ENCODE results near the gene ZNF274. TPM values are rescaled to one million over a fixed set of nuclear protein-coding genes. Genes with fewer than 3 reads are reported as not detected.

ZNF274 gene
- total RNA-seq, 4 donors from 2014 or later, result 18.7 to 27.8 (median 22.8) TPM

GRCh38 chr19:58182577-58182988, 278 bp upstream of the ZNF274 start:
- H3K27ac ChIP-seq (replicated peaks in 1 of 4), result peak overlapping the region; percentile 96
- DNase-seq (ENCODE audit: extremely low spot score), result peak; percentile 96
- WGBS, result 6% methylated on average over 17 of the region's 17 CpGs
- peaks cover 45 to 62% (median 52%) of the 10 kb centered on the region in 4 donors for H3K36me3 ChIP-seq
- intact Hi-C loops (cut with DNase I), result loop anchor here (10.0 kb wide), 1 partner anchor 92 kb away; the partner anchor contains the start of gene ZNF8
- TF ChIP-seq EP300 (IDR thresholded peaks at IDR 0.05), result no peak
- TF ChIP-seq POLR2AphosphoS5 (IDR thresholded peaks at IDR 0.05), result no peak
- no peak for TF ChIP-seq CTCF (IDR thresholded peaks at IDR 0.05)
- H3K4me1 ChIP-seq, result peaks cover 0 to 28% (median 0%) of the 10 kb centered on the region in 4 donors
- no peaks in the 10 kb centered on the region for H3K27me3 ChIP-seq
- H3K9me3 ChIP-seq, result peaks cover 15 to 100% (median 98%) of the 10 kb centered on the region in 4 donors
- peak overlapping the region; percentile 78 to 98 (median 87) for H3K4me3 ChIP-seq

DNA sequence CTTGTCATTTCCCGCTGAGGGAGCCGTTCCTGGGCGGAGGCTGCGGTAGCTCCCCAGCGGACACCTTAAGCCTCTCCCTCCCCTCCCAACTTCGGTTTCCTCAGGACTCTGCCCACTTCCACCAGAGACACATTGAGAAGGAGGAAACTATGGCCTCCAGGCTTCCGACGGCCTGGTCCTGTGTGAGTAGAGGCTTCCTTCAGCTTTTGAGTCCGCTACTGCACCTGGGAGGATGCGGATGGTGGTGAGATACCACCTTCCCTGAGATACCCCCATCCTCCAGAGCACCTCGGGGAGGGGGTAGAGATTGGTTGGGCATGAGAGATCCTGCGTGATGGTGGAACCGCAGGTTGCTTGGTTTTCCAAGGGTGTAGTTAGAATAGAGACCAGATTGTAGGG, 955 bp downstream of the ZNF274 start:
- no peaks in the 10 kb centered on the region for H3K27me3 ChIP-seq
- WGBS, result 22% methylated on average over 12 of the region's 13 CpGs
- H3K9me3 ChIP-seq, result peaks cover 14 to 100% (median 99%) of the 10 kb centered on the region in 4 donors
- H3K27ac ChIP-seq (replicated peaks in 1 of 4), result peak overlapping the region; percentile 96
- H3K36me3 ChIP-seq, result peaks cover 47 to 63% (median 53%) of the 10 kb centered on the region in 4 donors
- TF ChIP-seq POLR2A (IDR thresholded peaks at IDR 0.05; ENCODE audit: low read depth) (no peak), POLR2AphosphoS5 (IDR thresholded peaks at IDR 0.05) (no peak), CTCF (IDR thresholded peaks at IDR 0.05) (no peak), EP300 (IDR thresholded peaks at IDR 0.05) (no peak)
- H3K4me3 ChIP-seq, result peak overlapping the region; percentile 78 to 98 (median 87)
- DNase-seq (ENCODE audit: extremely low spot score), result no peak
- intact Hi-C loops (cut with DNase I), result loop anchor here (10.0 kb wide), 1 partner anchor 91 kb away; the partner anchor contains the start of gene ZNF8
- H3K4me1 ChIP-seq, result peaks cover 0 to 28% (median 0%) of the 10 kb centered on the region in 4 donors

- Histone ChIP-seq H3K9me3 (peaks cover 35 to 100% (median 100%) of the 10 kb centered on the region in 4 donors), H3K36me3 (peaks cover 70 to 100% (median 95%) of the 10 kb centered on the region in 4 donors), H3K4me3 (no peak overlapping the region), H3K27me3 (no peaks in the 10 kb centered on the region), H3K4me1 (no peaks in the 10 kb centered on the region), H3K27ac (replicated peaks in 1 of 4) (no peak overlapping the region)
- intact Hi-C loops (cut with DNase I), result no loop called here
- WGBS, result 91% methylated on average over 5 of the region's 6 CpGs
- DNase-seq (ENCODE audit: extremely low spot score), result no peak
- TF ChIP-seq POLR2AphosphoS5 (IDR thresholded peaks at IDR 0.05) (no peak), EP300 (IDR thresholded peaks at IDR 0.05) (no peak), CTCF (IDR thresholded peaks at IDR 0.05) (no peak), POLR2A (IDR thresholded peaks at IDR 0.05; ENCODE audit: low read depth) (no peak)
These were observed 14.2 kb downstream of the ZNF274 start for GRCh38 chr19:58196901-58197616.

GRCh38 chr19:58203814-58204475, 21.1 kb downstream of the ZNF274 start:
- no peaks in the 10 kb centered on the region for H3K4me1 ChIP-seq
- peaks cover 62 to 100% (median 100%) of the 10 kb centered on the region in 4 donors for H3K9me3 ChIP-seq
- peaks cover 74 to 97% (median 86%) of the 10 kb centered on the region in 4 donors for H3K36me3 ChIP-seq
- TF ChIP-seq CTCF (IDR thresholded peaks at IDR 0.05) (no peak), POLR2A (IDR thresholded peaks at IDR 0.05; ENCODE audit: low read depth) (no peak), POLR2AphosphoS5 (IDR thresholded peaks at IDR 0.05) (no peak), EP300 (IDR thresholded peaks at IDR 0.05) (no peak)
- intact Hi-C loops (cut with DNase I), result loop anchor here (5.0 kb wide), 1 partner anchor 58 kb away; no protein-coding TSS in a partner anchor
- H3K27me3 ChIP-seq, result no peaks in the 10 kb centered on the region
- H3K27ac ChIP-seq (replicated peaks in 1 of 4), result no peak overlapping the region
- H3K4me3 ChIP-seq, result no peak overlapping the region
- 23% methylated on average over 25 of the region's 49 CpGs for WGBS
- no peak for DNase-seq (ENCODE audit: extremely low spot score)

All from esophagus muscularis mucosa (tissue), 4 donors.